D721Med (cell line): Measurements from ENCODE around the gene FAM135A.

ENCODE experiments used
- DNase-seq: peaks from one replicate; pipeline ENCODE4 v3.0.0; 2011; ENCODE audit warnings: low spot score; ENCODE audit not compliant: insufficient read length
- FAIRE-seq: peaks from 2 replicates; lab custom pipeline; 2011; peaks lifted over from hg19 to GRCh38; lab: Jason Lieb, UNC
- CTCF ChIP-seq: IDR thresholded peaks from 2 replicates; pipeline ENCODE4 v1.5.1; 2012; ENCODE audit warnings: mild to moderate bottlenecking, control low read depth; ENCODE audit not compliant: insufficient read depth; ENCODE audit errors: missing control alignments

The FAM135A gene

GRCh38 chr6:70563530-70563929 lies 150.2 kb downstream of the FAM135A start:
- no peak for DNase-seq
- no peak for TF ChIP-seq CTCF
- FAIRE-seq: no peak

GRCh38 chr6:70566751-70567382 lies 153.6 kb downstream of the FAM135A start, which contains the start of gene SDHAF4:
Gene SDHAF4 (plus strand): TSS chr6:70566930. CDS start chr6:70566941, 11 bp downstream.
- DNase-seq (peak; percentile 72), FAIRE-seq (no peak)
- TF ChIP-seq CTCF: no peak

- DNase-seq (no peak), FAIRE-seq (no peak)
- TF ChIP-seq CTCF: no peak
Observed at GRCh38 chr6:70574643-70575042, 161.3 kb downstream of the FAM135A start.

- FAIRE-seq: no peak
Observed at GRCh38 chr6:70575899-70576495, 162.7 kb downstream of the FAM135A start.

GRCh38 chr6:70586114-70586513 lies 172.8 kb downstream of the FAM135A start:
- DNase-seq: no peak
- TF ChIP-seq CTCF: no peak
- FAIRE-seq: no peak

More at GRCh38 chr6:70575899-70576495, 162.7 kb downstream of the FAM135A start:
- TF ChIP-seq CTCF: no peak
- no peak for DNase-seq

GRCh38 chr6:70590400-70590799 lies 177.1 kb downstream of the FAM135A start:
- no peak for FAIRE-seq
- TF ChIP-seq CTCF: no peak
- no peak for DNase-seq

- DNase-seq (no peak), FAIRE-seq (no peak)
- TF ChIP-seq CTCF: no peak
Observed at GRCh38 chr6:70592391-70593117, 179.2 kb downstream of the FAM135A start.
